Subcutaneous abdominal adipose tissue (tissue), 5 donors: ENCODE results near the gene PRKCZ.

Experiments
- H3K27ac ChIP-seq: one replicate; pipeline ENCODE4 v1.7.0; 2013; ENCODE audit warnings: low read depth, mild to moderate bottlenecking, inconsistent platforms, low read length, moderate library complexity
- H3K27me3 ChIP-seq, 5 donors: one replicate each; pipeline ENCODE4 v1.7.0; 2013; ENCODE audit warnings: low read length in 5 of 5, inconsistent platforms in 1 of 5; ENCODE audit not compliant: control insufficient read depth in 5 of 5, insufficient read depth in 4 of 5
- H3K36me3 ChIP-seq, 5 donors: one replicate each; pipeline ENCODE4 v1.7.0; 2013; ENCODE audit warnings: low read length in 5 of 5; ENCODE audit not compliant: control insufficient read depth in 5 of 5, insufficient read depth in 5 of 5
- H3K4me1 ChIP-seq, 5 donors: one replicate each; pipeline ENCODE4 v1.7.0; 2013; ENCODE audit warnings: low read length in 5 of 5, mild to moderate bottlenecking in 3 of 5, moderate library complexity in 1 of 5; ENCODE audit not compliant: control insufficient read depth in 5 of 5, insufficient read depth in 5 of 5
- H3K4me3 ChIP-seq, 5 donors: one replicate each; pipeline ENCODE4 v1.7.0; 2013; ENCODE audit warnings: low read length in 5 of 5, low read depth in 1 of 5
- H3K9ac ChIP-seq, 5 donors: one replicate each; pipeline ENCODE4 v1.7.0; 2013; ENCODE audit warnings: low read length in 5 of 5, mild to moderate bottlenecking in 4 of 5, moderate library complexity in 3 of 5
- H3K9me3 ChIP-seq, 5 donors: one replicate each; pipeline ENCODE4 v1.7.0; 2013; ENCODE audit warnings: low read length in 5 of 5; ENCODE audit not compliant: control insufficient read depth in 5 of 5
- donor health status: healthy.
- donor health status: healthy.
- donor health status: healthy.
- donor health status: healthy.
- donor health status: healthy.

PRKCZ gene

GRCh38 chr1:2105781-2106524 lies 55.7 kb downstream of the PRKCZ start:
- no peaks in the 10 kb centered on the region for H3K36me3 ChIP-seq
- no peak overlapping the region for H3K4me3 ChIP-seq
- H3K4me1 ChIP-seq = no peaks in the 10 kb centered on the region
- H3K27ac ChIP-seq = no peak overlapping the region
- H3K9ac ChIP-seq = no peak overlapping the region
- H3K9me3 ChIP-seq = no peaks in the 10 kb centered on the region
- H3K27me3 ChIP-seq = peaks cover 9 to 32% (median 22%) of the 10 kb centered on the region in 5 donors

- Histone ChIP-seq H3K27ac (no peak overlapping the region), H3K9ac (no peak overlapping the region), H3K27me3 (peaks cover 9 to 33% (median 26%) of the 10 kb centered on the region in 5 donors), H3K9me3 (no peaks in the 10 kb centered on the region), H3K4me3 (no peak overlapping the region), H3K36me3 (no peaks in the 10 kb centered on the region), H3K4me1 (peaks cover 0 to under 1% (median 0%) of the 10 kb centered on the region in 5 donors)
Measured at GRCh38 chr1:2106659-2107405, 56.6 kb downstream of the PRKCZ start.

GRCh38 chr1:2107586-2108212 lies 57.5 kb downstream of the PRKCZ start:
- Histone ChIP-seq H3K9me3 (no peaks in the 10 kb centered on the region), H3K9ac (no peak overlapping the region), H3K36me3 (no peaks in the 10 kb centered on the region), H3K4me3 (no peak overlapping the region), H3K27me3 (peaks cover 9 to 37% (median 24%) of the 10 kb centered on the region in 5 donors), H3K4me1 (peaks cover 0 to 6% (median 0%) of the 10 kb centered on the region in 5 donors), H3K27ac (no peak overlapping the region)

GRCh38 chr1:2108213-2108876 lies 58.1 kb downstream of the PRKCZ start:
- H3K36me3 ChIP-seq = no peaks in the 10 kb centered on the region
- no peak overlapping the region for H3K27ac ChIP-seq
- H3K9me3 ChIP-seq = no peaks in the 10 kb centered on the region
- H3K27me3 ChIP-seq = peaks cover 9 to 34% (median 24%) of the 10 kb centered on the region in 5 donors
- H3K4me3 ChIP-seq = no peak overlapping the region
- no peak overlapping the region for H3K9ac ChIP-seq
- peaks cover 0 to 6% (median 0%) of the 10 kb centered on the region in 5 donors for H3K4me1 ChIP-seq

GRCh38 chr1:2108877-2109580 lies 58.8 kb downstream of the PRKCZ start:
- no peak overlapping the region for H3K4me3 ChIP-seq
- no peak overlapping the region for H3K27ac ChIP-seq
- no peaks in the 10 kb centered on the region for H3K36me3 ChIP-seq
- H3K27me3 ChIP-seq = peaks cover 9 to 34% (median 22%) of the 10 kb centered on the region in 5 donors
- H3K9ac ChIP-seq = no peak overlapping the region
- H3K9me3 ChIP-seq = no peaks in the 10 kb centered on the region
- H3K4me1 ChIP-seq = peaks cover 0 to 6% (median 0%) of the 10 kb centered on the region in 5 donors

GRCh38 chr1:2109581-2110021 lies 59.4 kb downstream of the PRKCZ start:
- Histone ChIP-seq H3K36me3 (no peaks in the 10 kb centered on the region), H3K27me3 (peaks cover 9 to 30% (median 22%) of the 10 kb centered on the region in 5 donors), H3K4me3 (no peak overlapping the region), H3K9ac (no peak overlapping the region), H3K9me3 (no peaks in the 10 kb centered on the region), H3K27ac (no peak overlapping the region), H3K4me1 (peaks cover 0 to 6% (median 0%) of the 10 kb centered on the region in 5 donors)

GRCh38 chr1:2110191-2110737 lies 60.1 kb downstream of the PRKCZ start:
- Histone ChIP-seq H3K9me3 (no peaks in the 10 kb centered on the region), H3K9ac (no peak overlapping the region), H3K4me1 (peaks cover 0 to 6% (median 0%) of the 10 kb centered on the region in 5 donors), H3K27me3 (peaks cover 9 to 27% (median 22%) of the 10 kb centered on the region in 5 donors), H3K36me3 (no peaks in the 10 kb centered on the region), H3K4me3 (no peak overlapping the region), H3K27ac (no peak overlapping the region)

- Histone ChIP-seq H3K4me1 (peaks cover 0 to 6% (median 0%) of the 10 kb centered on the region in 5 donors), H3K27me3 (peaks cover 10 to 31% (median 19%) of the 10 kb centered on the region in 5 donors), H3K27ac (no peak overlapping the region), H3K9ac (no peak overlapping the region), H3K4me3 (no peak overlapping the region), H3K36me3 (no peaks in the 10 kb centered on the region), H3K9me3 (no peaks in the 10 kb centered on the region)
Measured at GRCh38 chr1:2110738-2111673, 60.8 kb downstream of the PRKCZ start.
